Stimulated activated CD4-positive, alpha-beta T cell treated with anti-CD3 and anti-CD28 coated beads, Interleukin-1b, Interleukin-23, amount 100 ng/mL, for 1 hour (primary cell): ENCODE results near the gene BMP7.
"Not testable (repeated sequence)": the region's sequence is repeated elsewhere in the genome, so short reads cannot be mapped to it uniquely, and the experiment has no call there.

Source experiments
- DNase-seq, 2 donors: peaks; one replicate each; pipeline ENCODE4 v3.0.0-alpha.2; 2020; ENCODE audit warnings: low read depth in 2 of 2

The BMP7 gene

GRCh38 chr20:57210911-57211280, 55.5 kb downstream of the BMP7 start:
- DNase-seq: no peak

- no peak for DNase-seq
These were observed 56.2 kb downstream of the BMP7 start for GRCh38 chr20:57210054-57210910.

GRCh38 chr20:57209413-57209812, 57.0 kb downstream of the BMP7 start:
- DNase-seq: no peak

- DNase-seq: no peak
These were observed 58.2 kb downstream of the BMP7 start for GRCh38 chr20:57208198-57208597.

GRCh38 chr20:57207251-57207650, 59.2 kb downstream of the BMP7 start:
- no peak for DNase-seq

- no peak for DNase-seq
These were observed 60.7 kb downstream of the BMP7 start for GRCh38 chr20:57205606-57206219.

- no peak for DNase-seq
These were observed 62.5 kb downstream of the BMP7 start for GRCh38 chr20:57203986-57204385.

GRCh38 chr20:57203204-57203603, 63.2 kb downstream of the BMP7 start:
- no peak for DNase-seq

GRCh38 chr20:57202309-57202708, 64.1 kb downstream of the BMP7 start:
- DNase-seq: no peak

- DNase-seq: no peak
These were observed 65.4 kb downstream of the BMP7 start for GRCh38 chr20:57200882-57201695.

GRCh38 chr20:57199656-57200405, 66.6 kb downstream of the BMP7 start:
- no peak for DNase-seq

- DNase-seq: no peak
These were observed 68.0 kb downstream of the BMP7 start for GRCh38 chr20:57198132-57199072.

GRCh38 chr20:57197352-57198131, 68.9 kb downstream of the BMP7 start:
- no peak for DNase-seq

- DNase-seq: no peak
These were observed 70.9 kb downstream of the BMP7 start for GRCh38 chr20:57195469-57196100.

- no peak for DNase-seq
These were observed 71.4 kb downstream of the BMP7 start for GRCh38 chr20:57195023-57195422.

- no peak for DNase-seq
These were observed 72.3 kb downstream of the BMP7 start for GRCh38 chr20:57194154-57194553.

- no peak for DNase-seq
These were observed 73.3 kb downstream of the BMP7 start for GRCh38 chr20:57193094-57193493.

GRCh38 chr20:57192311-57192710, 74.1 kb downstream of the BMP7 start:
- DNase-seq: no peak

- not testable (repeated sequence) for DNase-seq
These were observed 75.2 kb downstream of the BMP7 start for GRCh38 chr20:57191265-57191638.
